Activated CD8-positive, alpha-beta memory T cell treated with anti-CD3 and anti-CD28 coated beads for 24 hours (primary cell): ENCODE measurements around the gene KIF21B.

ENCODE experiments used
- DNase-seq: peaks from one replicate; pipeline ENCODE4 v3.0.0-alpha.2; 2020

Gene KIF21B

GRCh38 chr1:201042779-201043461 is 19.4 kb upstream of the KIF21B start:
- peak; percentile 85 for DNase-seq

- DNase-seq = no peak
These were observed 17.5 kb upstream of the KIF21B start for GRCh38 chr1:201041011-201041410.

- no peak for DNase-seq
These were observed 16.4 kb upstream of the KIF21B start for GRCh38 chr1:201039876-201040275.

- no peak for DNase-seq
These were observed 15.9 kb upstream of the KIF21B start for GRCh38 chr1:201039418-201039817.

- DNase-seq = no peak
These were observed 14.8 kb upstream of the KIF21B start for GRCh38 chr1:201038186-201038876.

- no peak for DNase-seq
These were observed 12.8 kb upstream of the KIF21B start for GRCh38 chr1:201036188-201036842.

- DNase-seq = no peak
These were observed 11.2 kb upstream of the KIF21B start for GRCh38 chr1:201034671-201035070.

GRCh38 chr1:201032408-201032807 is 8.9 kb upstream of the KIF21B start:
- DNase-seq = no peak

- DNase-seq = no peak
These were observed 5.0 kb upstream of the KIF21B start for GRCh38 chr1:201028461-201028889.

- DNase-seq = no peak
These were observed 3.3 kb upstream of the KIF21B start for GRCh38 chr1:201026836-201027235.

- DNase-seq = no peak
These were observed 2.7 kb upstream of the KIF21B start for GRCh38 chr1:201026234-201026633.

- no peak for DNase-seq
These were observed 2.1 kb upstream of the KIF21B start for GRCh38 chr1:201025571-201026002.

- no peak for DNase-seq
These were observed 1.1 kb upstream of the KIF21B start for GRCh38 chr1:201024625-201024998.

- no peak for DNase-seq
These were observed 558 bp upstream of the KIF21B start for GRCh38 chr1:201023920-201024624.

GRCh38 chr1:201022820-201023516 is 546 bp downstream of the KIF21B start:
- peak; percentile 75 for DNase-seq

- DNase-seq = no peak
These were observed 1.1 kb downstream of the KIF21B start for GRCh38 chr1:201022493-201022819.

- DNase-seq = no peak
These were observed 1.7 kb downstream of the KIF21B start for GRCh38 chr1:201021630-201022492.

- DNase-seq = peak; percentile 74
These were observed 2.5 kb downstream of the KIF21B start for GRCh38 chr1:201020721-201021629.

- peak; percentile 70 for DNase-seq
These were observed 3.4 kb downstream of the KIF21B start for GRCh38 chr1:201020040-201020591.

- peak; percentile 91 for DNase-seq
These were observed 4.1 kb downstream of the KIF21B start for GRCh38 chr1:201019321-201019977.
